HG03135 (cell line): ENCODE results near the gene TEDC2.

Source experiments
- ATAC-seq: cut with Tn5 transposase; IDR thresholded peaks from one replicate; pipeline ENCODE4 v1.9.1; 2021; ENCODE audit warnings: mild to moderate bottlenecking, moderate library complexity; ENCODE audit not compliant: unreplicated experiment

TEDC2 gene

GRCh38 chr16:2492292-2492691, 32.4 kb downstream of the TEDC2 start:
- no peak for ATAC-seq

DNA sequence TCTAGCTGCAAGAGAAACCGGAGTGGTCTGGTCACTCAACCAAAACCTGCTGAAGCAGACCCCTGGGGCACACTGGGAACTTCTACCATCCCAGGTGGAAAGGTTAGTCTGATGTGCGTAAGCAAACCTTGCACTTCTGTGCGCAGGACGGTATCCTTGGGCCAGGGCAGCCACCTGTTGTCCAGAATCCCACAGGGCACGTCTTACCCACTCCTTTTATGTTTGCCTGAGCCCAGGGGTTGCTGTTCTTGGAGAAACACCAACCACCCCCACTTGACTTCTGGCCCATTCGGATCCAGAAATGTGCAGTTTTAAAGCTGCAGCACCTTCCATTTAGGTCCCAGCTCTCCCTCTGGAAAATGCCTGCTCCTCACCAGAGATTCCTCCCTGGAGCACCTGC, 33.7 kb downstream of the TEDC2 start:
- no peak for ATAC-seq

DNA sequence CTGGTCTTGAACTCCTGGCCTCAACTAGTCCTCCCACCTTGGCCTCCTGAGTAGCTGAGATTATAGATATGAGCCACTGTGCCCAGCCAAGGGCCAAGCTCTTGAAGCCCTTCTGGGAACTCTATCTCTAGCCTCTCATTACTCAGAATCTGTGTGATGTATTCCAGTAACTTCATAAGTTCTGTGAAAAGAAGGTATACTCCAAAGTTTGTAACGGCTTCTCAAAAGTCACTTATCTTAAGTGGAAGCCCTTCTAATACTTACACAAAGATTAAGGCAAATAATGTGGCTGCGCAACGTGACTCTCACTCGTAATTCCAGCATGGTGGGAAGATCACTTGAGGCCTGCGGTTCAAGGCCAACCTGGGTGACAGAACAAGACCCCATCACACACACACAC, 34.7 kb downstream of the TEDC2 start:
- ATAC-seq = no peak

DNA sequence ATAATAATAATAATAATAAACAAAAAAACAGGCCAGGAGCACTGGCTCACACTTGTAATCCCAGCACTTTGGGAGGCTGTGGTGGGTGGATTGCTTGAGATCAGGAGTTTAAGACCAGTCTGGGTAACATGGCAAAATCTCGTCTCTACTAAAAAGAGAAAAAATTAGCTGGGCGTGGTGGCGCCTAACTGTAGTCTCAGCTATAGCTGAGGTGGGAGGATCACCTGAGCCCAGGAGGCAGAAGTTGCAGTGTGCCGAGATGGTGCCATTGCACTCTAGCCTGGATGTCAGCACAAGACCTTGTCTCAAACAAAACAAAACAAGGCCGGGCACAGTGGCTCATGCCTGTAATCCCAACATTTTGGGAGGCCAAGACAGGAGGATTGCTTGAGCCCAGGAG, 35.1 kb downstream of the TEDC2 start:
- ATAC-seq = no peak

DNA sequence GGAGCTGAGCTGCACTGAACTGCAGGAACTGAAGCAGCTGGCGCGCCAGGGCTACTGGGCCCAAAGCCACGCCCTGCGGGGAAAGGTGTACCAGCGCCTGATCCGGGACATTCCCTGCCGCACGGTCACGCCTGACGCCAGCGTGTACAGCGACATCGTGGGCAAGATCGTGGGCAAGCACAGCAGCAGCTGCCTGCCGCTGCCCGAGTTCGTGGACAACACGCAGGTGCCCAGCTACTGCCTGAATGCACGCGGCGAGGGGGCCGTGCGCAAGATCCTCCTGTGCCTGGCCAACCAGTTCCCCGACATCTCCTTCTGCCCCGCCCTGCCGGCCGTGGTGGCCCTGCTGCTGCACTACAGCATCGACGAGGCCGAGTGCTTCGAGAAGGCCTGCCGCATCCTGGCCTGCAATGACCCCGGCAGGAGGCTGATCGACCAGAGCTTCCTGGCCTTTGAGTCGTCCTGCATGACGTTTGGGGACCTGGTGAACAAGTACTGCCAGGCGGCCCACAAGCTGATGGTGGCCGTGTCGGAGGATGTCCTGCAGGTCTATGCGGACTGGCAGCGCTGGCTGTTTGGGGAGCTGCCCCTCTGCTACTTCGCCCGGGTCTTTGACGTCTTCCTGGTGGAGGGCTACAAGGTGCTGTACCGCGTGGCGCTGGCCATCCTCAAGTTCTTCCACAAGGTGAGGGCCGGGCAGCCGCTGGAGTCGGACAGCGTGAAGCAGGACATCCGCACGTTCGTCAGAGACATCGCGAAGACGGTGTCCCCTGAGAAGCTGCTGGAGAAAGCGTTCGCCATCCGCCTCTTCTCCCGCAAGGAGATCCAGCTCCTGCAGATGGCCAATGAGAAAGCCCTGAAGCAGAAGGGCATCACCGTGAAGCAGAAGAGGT, 36.6 kb downstream of the TEDC2 start:
- ATAC-seq = no peak

GRCh38 chr16:2497116-2497630, 37.3 kb downstream of the TEDC2 start:
- ATAC-seq = no peak

GRCh38 chr16:2497695-2498484, 38.0 kb downstream of the TEDC2 start:
- ATAC-seq = no peak

DNA sequence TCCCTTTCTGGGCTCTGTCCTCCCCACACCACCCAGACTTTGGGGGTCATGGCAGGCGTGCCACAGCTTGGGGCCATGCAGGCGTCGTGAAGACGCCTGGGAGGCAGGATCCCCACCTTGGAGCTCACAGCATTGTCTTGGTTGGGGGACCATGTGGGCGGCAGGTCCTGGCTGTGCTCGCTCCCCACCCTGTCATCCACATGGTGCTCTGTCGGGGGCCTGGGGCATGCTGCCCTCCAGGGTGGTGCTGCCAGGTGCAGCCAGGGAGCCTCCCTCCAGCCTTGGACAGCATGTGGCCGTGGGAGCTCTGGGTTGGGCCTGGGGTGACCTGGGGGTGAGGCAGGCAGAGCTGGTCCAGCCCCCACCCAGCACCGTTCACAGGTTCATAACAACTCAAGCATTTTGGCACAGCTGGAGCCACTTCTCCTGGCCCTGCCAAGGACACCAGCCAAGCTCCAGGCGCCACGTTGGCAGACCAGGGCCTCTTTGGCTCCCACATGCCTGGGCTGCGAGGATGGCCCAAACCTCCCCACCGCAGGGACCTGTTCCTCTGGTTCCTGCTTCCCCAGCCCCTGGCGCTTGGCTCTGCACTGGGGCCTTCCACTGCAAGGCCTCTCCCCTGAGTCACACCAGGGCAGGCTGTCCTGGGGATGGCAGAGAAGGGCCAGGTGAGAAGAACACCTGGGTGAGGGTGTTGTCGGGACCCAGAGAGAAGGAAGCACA, 38.8 kb downstream of the TEDC2 start:
- no peak for ATAC-seq

GRCh38 chr16:2499454-2499853, 39.5 kb downstream of the TEDC2 start:
- ATAC-seq = no peak

DNA sequence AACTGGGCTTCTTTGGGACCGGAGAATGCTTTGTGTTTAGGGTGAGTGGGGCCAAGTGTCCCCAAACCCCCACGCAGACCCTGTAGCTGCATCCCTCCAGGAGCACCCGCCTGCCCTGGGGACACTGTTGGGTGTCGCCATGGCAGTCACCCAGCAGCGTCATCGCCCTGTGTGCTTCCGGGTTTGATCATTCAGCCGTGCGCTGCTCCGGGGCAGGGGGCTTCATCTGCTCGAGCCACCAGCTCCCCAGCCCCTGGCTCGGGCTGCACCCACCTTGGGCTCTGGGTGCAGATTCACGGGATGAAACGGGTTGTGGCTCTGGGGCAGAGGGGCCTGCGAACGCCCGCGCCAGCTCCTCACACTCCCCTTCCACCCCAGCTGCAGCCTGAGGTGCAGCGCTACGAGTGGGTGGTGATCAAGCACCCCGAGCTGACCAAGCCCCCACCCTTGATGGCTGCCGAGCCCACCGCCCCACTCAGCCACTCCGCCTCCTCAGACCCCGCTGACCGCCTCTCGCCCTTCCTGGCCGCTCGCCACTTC, 40.1 kb downstream of the TEDC2 start:
- no peak for ATAC-seq

GRCh38 chr16:2500430-2500917, 40.6 kb downstream of the TEDC2 start:
- no peak for ATAC-seq

- ATAC-seq = no peak
Measured at GRCh38 chr16:2500918-2501750, 41.2 kb downstream of the TEDC2 start.

DNA sequence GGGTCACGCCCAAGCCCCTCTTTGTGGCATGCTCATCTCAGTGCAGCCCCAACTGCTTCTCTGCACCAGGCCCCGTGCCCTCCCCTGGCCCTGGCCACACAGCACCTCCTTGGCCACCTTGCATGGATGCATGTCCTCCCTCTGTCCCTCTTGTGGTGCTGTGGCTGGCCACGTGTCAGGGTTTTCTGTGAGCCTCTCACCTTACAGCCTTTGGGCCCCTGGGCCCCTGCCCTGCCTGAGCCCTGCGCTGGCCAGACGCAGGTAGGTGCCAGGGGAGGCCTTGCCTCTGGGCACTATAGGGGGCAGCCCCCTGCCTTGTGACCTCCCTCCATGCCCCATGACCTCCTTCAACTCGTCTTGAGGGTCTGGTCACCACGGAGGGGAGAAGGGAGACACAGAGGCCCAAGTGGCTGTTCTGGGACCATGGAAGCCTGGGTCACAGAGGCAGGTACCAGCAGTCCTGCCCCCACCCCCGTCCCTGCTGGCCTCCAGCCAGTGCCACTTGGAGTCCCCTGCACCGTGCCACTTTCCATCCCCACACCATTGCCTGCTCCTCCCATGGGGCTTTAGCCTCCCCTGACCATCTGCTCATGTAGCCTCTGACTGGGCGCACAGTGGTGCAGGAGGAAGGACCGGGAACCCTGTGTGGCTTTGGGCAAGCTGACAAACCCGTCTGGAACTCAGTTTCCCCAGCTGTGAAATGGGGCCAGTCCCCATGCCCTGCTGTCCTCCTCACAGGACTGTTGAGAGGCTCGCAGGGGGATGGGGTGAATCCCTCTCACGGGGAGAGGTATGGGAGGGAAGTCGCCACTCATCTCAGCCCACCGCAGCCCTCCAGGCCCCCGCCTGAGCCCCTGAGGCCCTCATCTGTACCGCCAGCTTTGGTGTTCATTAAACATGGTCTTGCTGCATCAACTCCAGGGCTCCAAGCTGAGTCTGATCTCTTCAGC, 42.3 kb downstream of the TEDC2 start:
- no peak for ATAC-seq

DNA sequence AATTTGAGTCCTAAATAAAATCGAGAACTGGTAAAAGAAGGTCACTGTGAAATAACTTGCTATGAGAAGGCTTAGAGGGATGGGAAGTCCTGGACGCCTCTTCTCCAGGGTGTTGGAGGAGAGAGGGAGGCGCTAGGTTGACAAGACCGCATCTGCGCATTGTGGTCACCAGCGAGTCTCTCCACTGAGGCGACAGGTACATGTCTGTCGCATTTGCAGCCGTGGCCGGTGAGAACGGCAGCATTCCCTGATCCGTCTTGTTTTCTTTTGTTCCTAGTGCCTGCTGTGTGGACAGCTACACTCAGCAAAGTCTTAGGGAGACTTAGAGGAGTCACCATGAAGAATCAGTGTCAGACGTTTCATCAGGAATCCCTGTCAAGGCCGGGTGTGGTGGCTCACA, 45.8 kb downstream of the TEDC2 start:
- no peak for ATAC-seq

DNA sequence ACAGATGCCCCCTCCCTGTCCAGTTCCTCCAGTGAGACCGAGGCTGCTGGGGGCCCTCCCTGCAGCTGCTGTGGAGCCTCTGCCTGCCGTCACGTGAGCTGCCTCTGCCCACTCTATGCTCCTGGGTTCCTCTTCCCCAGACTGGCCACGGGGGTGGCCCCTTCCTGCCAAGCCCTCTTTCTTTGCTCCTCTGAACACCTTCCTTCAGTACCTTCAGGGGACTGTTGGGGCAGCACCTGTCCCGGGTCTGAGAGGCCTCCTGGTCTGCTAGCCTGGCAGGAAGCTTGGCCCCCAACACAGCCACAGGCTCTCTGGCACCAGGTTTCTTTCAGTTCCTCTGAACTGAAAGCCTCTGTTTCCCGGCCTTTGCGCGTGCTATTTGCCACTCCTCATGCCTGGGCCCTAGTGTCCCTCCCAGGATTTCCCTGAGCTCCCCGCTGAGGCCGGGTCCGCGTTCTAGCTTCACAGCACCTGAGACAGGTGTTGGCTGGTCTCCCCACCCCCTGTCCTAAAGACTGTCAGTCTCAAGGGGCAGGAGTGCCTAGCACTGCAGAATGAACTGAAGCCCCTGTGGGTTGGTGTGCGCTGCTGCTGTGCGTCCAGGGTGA, 47.2 kb downstream of the TEDC2 start:
- ATAC-seq = peak; percentile 59

DNA sequence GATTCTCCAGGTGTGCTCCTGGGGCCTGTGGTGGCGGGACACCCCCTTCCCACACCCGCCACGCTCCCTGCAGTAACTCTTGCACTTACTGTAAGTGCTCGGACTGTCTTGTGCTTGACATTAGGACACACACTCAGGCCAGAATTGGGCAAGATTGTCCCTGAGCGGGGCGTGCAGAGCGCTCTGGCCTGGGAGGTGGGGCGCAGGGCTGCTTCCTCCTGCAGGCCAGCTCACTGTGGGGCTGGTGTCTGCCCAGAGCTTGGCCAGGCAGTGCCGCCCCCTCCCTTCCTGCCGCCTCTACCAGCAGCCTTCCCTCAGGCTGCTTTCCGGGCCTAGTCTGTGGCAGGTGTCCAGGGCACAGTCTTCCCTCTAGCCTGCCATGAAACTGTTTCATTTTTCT, 47.8 kb downstream of the TEDC2 start:
- peak; percentile 12 for ATAC-seq

DNA sequence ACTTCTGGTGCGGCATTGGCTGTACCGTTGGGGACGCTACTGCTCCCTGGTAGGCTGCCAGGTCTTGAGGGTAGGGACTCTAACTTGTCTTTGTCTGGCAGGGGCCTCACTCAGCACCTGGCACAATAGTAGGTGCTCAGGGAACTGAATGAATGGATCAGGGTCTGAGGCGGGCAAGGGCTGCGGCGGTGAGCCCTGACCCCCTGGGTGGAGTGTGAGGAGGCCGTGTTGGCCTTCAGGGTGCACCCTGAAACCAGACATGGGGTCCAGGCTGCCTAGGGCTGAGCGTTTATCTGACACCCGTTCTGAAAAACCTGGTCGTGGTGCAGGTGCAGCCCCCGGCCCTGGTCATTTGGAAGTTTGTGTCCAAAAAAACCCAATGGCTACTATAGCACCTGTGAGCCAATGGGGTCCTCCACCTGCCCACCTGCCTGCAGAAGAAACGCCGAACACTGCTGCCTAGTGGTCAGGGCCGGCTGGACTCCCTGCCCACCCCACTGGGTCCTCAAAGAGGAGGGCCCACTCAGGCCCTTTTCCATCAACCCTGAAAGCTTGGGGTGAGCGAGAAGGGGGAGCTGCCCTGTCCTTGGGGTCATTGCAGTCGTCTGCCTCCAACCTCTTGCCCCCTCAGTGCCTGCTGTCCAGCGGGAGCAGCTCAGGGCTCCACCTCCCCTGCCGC, 49.0 kb downstream of the TEDC2 start:
- no peak for ATAC-seq
